ENCODE data around the gene DCTPP1. TPM values are rescaled to one million over a fixed set of nuclear protein-coding genes. Genes with fewer than 3 reads are reported as not detected.

DCTPP1 gene
- total and polyA plus RNA-seq, 2 donors from 2014 or later = 39.1 to 64.7 TPM

DNA sequence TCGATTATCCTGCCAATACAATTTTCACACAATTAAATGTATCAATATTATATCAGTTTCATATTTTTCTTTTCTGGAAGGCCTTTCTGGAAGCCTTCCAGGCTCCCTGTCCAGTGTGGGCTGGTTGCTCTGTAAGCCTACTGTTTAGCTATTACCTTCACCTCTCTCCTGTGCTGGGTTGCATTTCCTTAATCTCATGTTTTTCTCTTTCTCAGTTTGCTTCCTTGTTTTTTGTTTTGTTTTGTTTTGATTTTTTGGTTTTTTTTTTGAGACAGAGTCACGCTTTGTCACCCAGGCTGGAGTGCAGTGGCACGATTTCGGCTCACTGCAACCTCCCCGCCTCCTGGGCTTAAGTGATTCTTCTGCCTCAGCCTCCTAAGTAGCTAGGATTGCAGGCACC is 9.0 kb upstream of the DCTPP1 start:
- H3K9ac ChIP-seq (ENCODE audit: low read length in 3 of 3) = no peak overlapping the region
- no peaks in the 10 kb centered on the region for H3K9me3 ChIP-seq (ENCODE audit: control insufficient read depth in 2 of 3, insufficient read depth in 1 of 3, low read length in 3 of 3)
- TF ChIP-seq, protein P1, sequence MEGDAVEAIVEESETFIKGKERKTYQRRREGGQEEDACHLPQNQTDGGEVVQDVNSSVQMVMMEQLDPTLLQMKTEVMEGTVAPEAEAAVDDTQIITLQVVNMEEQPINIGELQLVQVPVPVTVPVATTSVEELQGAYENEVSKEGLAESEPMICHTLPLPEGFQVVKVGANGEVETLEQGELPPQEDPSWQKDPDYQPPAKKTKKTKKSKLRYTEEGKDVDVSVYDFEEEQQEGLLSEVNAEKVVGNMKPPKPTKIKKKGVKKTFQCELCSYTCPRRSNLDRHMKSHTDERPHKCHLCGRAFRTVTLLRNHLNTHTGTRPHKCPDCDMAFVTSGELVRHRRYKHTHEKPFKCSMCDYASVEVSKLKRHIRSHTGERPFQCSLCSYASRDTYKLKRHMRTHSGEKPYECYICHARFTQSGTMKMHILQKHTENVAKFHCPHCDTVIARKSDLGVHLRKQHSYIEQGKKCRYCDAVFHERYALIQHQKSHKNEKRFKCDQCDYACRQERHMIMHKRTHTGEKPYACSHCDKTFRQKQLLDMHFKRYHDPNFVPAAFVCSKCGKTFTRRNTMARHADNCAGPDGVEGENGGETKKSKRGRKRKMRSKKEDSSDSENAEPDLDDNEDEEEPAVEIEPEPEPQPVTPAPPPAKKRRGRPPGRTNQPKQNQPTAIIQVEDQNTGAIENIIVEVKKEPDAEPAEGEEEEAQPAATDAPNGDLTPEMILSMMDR (IDR thresholded peaks at IDR 0.05; ENCODE audit: borderline replicate concordance, extremely low read depth, insufficient read depth) = no peak
- intact Hi-C loops (cut with DNase I) = no loop called here
- no peak overlapping the region for H3K4me3 ChIP-seq (ENCODE audit: low read length in 3 of 3)
- H3K27ac ChIP-seq (ENCODE audit: low read depth in 2 of 2, low read length in 2 of 2) = no peak overlapping the region
- H3K4me1 ChIP-seq (ENCODE audit: control insufficient read depth in 2 of 3, insufficient read depth in 2 of 3, low read depth in 1 of 3, low read length in 3 of 3) = no peaks in the 10 kb centered on the region
- no peak for DNase-seq
- H3K27me3 ChIP-seq (ENCODE audit: control insufficient read depth, insufficient read depth, low read length) = no peaks in the 10 kb centered on the region
- no peak for FAIRE-seq
- peaks cover 0 to 3% (median 0%) of the 10 kb centered on the region in 3 donors for H3K36me3 ChIP-seq (ENCODE audit: control insufficient read depth in 2 of 3, insufficient read depth in 3 of 3, low read length in 3 of 3)

DNA sequence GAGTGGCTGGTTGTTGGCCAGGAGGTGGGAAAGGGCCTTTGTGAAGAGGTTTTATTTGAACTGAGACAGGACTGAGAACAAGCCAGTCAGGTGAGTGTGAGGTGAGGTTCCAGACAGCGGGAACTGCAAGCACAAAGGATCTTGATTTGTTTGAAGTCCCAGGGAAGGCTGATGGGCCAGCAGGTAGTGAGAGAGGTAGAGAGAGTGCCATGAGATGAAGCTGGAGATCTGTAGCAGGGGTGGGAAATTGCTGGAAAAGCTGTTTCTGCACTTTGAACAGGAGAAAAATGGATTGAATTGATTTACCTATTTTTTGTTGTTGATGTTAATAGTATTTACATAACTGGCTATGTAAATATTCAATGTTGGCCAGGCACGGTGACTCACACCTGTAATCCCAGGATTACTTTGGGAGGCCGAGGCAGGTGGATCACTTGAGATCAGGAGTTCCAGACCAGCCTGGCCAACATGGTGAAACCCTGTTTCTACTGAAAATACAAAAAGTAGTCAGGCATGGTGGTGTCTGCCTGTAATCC is 7.7 kb upstream of the DCTPP1 start:
- no peaks in the 10 kb centered on the region for H3K4me1 ChIP-seq (ENCODE audit: control insufficient read depth in 2 of 3, insufficient read depth in 2 of 3, low read depth in 1 of 3, low read length in 3 of 3)
- no peaks in the 10 kb centered on the region for H3K36me3 ChIP-seq (ENCODE audit: control insufficient read depth in 2 of 3, insufficient read depth in 3 of 3, low read length in 3 of 3)
- no peak overlapping the region for H3K9ac ChIP-seq (ENCODE audit: low read length in 3 of 3)
- intact Hi-C loops (cut with DNase I) = no loop called here
- no peak overlapping the region for H3K4me3 ChIP-seq (ENCODE audit: low read length in 3 of 3)
- no peaks in the 10 kb centered on the region for H3K9me3 ChIP-seq (ENCODE audit: control insufficient read depth in 2 of 3, insufficient read depth in 1 of 3, low read length in 3 of 3)
- H3K27me3 ChIP-seq (ENCODE audit: control insufficient read depth, insufficient read depth, low read length) = no peaks in the 10 kb centered on the region
- no peak for FAIRE-seq
- no peak for DNase-seq
- TF ChIP-seq, protein P1 (IDR thresholded peaks at IDR 0.05; ENCODE audit: borderline replicate concordance, extremely low read depth, insufficient read depth) = no peak
- H3K27ac ChIP-seq (ENCODE audit: low read depth in 2 of 2, low read length in 2 of 2) = no peak overlapping the region

DNA sequence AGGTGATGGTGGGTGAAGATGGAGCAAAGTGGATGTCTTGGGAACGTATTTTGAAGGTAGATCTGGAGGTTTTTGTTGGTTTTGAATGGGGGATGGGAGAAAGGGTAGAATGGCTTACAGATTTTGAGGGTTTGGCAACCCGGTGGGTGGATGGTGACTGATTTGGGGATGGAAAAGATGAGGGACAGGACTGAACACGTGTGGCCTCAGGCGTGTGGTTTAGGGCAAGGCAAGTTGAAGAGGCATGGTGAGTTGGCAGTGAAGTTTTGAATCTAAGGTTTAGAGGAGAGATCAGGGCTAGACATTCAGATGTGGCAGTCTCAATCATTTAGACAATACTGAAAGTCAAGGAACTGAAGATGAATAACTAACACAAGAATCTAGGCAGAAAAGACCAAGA is 5.0 kb upstream of the DCTPP1 start:
- Histone ChIP-seq H3K36me3 (ENCODE audit: control insufficient read depth in 2 of 3, insufficient read depth in 3 of 3, low read length in 3 of 3) (no peaks in the 10 kb centered on the region), H3K9me3 (ENCODE audit: control insufficient read depth in 2 of 3, insufficient read depth in 1 of 3, low read length in 3 of 3) (no peaks in the 10 kb centered on the region), H3K27me3 (ENCODE audit: control insufficient read depth, insufficient read depth, low read length) (no peaks in the 10 kb centered on the region), H3K27ac (ENCODE audit: low read depth in 2 of 2, low read length in 2 of 2) (no peak overlapping the region), H3K9ac (ENCODE audit: low read length in 3 of 3) (no peak overlapping the region), H3K4me3 (ENCODE audit: low read length in 3 of 3) (no peak overlapping the region), H3K4me1 (ENCODE audit: control insufficient read depth in 2 of 3, insufficient read depth in 2 of 3, low read depth in 1 of 3, low read length in 3 of 3) (peaks cover 0 to 6% (median 5%) of the 10 kb centered on the region in 3 donors)
- DNase-seq (no peak), FAIRE-seq (no peak)
- intact Hi-C loops (cut with DNase I) = no loop called here
- TF ChIP-seq, protein P1 (IDR thresholded peaks at IDR 0.05; ENCODE audit: borderline replicate concordance, extremely low read depth, insufficient read depth) = no peak

Data from kidney (tissue), 14 donors.